ENCODE results near the gene TBX1.

DNA sequence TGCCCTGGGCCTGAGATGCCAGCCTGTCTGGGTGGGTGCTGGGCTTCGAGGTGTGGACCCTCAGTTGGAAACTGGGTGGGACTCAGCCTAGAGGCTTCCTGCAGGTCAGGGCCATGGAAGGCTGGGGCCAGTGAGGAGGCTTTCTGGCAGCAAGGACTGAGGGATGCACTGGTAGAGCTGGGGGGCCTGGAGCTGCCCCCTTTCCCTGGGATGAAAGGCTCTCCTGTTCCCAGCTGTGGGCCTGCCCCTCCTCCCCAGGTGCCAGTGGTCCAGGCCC is 43.8 kb upstream of the TBX1 start:
- TF ChIP-seq, protein P1, sequence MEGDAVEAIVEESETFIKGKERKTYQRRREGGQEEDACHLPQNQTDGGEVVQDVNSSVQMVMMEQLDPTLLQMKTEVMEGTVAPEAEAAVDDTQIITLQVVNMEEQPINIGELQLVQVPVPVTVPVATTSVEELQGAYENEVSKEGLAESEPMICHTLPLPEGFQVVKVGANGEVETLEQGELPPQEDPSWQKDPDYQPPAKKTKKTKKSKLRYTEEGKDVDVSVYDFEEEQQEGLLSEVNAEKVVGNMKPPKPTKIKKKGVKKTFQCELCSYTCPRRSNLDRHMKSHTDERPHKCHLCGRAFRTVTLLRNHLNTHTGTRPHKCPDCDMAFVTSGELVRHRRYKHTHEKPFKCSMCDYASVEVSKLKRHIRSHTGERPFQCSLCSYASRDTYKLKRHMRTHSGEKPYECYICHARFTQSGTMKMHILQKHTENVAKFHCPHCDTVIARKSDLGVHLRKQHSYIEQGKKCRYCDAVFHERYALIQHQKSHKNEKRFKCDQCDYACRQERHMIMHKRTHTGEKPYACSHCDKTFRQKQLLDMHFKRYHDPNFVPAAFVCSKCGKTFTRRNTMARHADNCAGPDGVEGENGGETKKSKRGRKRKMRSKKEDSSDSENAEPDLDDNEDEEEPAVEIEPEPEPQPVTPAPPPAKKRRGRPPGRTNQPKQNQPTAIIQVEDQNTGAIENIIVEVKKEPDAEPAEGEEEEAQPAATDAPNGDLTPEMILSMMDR (IDR thresholded peaks at IDR 0.05; ENCODE audit: borderline replicate concordance, extremely low read depth, low read length, poor library complexity, severe bottlenecking): no peak
- no peak for TF ChIP-seq EZH2 (IDR thresholded peaks at IDR 0.05; ENCODE audit: borderline replicate concordance, low read depth, low read length, severe bottlenecking)

Measured in DND-41 (cell line).